ENCODE results near the gene ANTKMT. TPM values are rescaled to one million over a fixed set of nuclear protein-coding genes. Genes with fewer than 3 reads are reported as not detected.

The ANTKMT gene, protein sequence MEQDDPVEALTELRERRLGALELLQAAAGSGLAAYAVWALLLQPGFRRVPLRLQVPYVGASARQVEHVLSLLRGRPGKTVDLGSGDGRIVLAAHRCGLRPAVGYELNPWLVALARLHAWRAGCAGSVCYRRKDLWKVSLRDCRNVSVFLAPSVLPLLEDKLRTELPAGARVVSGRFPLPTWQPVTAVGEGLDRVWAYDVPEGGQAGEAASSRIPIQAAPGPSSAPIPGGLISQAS
- total RNA-seq (ENCODE audit: low replicate concordance) = 7.5 and 20.9 TPM in 2 replicates

GRCh38 chr16:720990-721764 is at the start of gene ANTKMT:
Gene ANTKMT (plus strand): TSS chr16:721146. CDS start chr16:721275, 129 bp downstream.
- Histone ChIP-seq H3K9me3 (ENCODE audit: low read depth) (no peaks in the 10 kb centered on the region), H3F3A (ENCODE audit: low read depth) (peaks cover 30% of the 10 kb centered on the region), H3K36me3 (no peaks in the 10 kb centered on the region), H3K27ac (peak within 1 kb of the TSS; percentile 80), H3K9ac (peak within 1 kb of the TSS; percentile 22), H3K4me2 (peak within 1 kb of the TSS; percentile 98), H3K4me1 (peaks cover 29% of the 10 kb centered on the region), H2AFZ (replicated peaks) (peak within 1 kb of the TSS; percentile 84), H3K79me2 (ENCODE audit: low read depth) (no peaks in the 10 kb centered on the region), H4K20me1 (ENCODE audit: low read depth) (peaks cover 66% of the 10 kb centered on the region), H3K27me3 (peaks cover 12% of the 10 kb centered on the region), H3K4me3 (peak within 1 kb of the TSS; percentile 85)
- Mint-ChIP-seq H3K27me3 (ENCODE audit: insufficient read depth, low read depth) (peaks cover 13% of the 10 kb centered on the region), H3K9me3 (no peaks in the 10 kb centered on the region), H3K4me3 (peak within 1 kb of the TSS; percentile 89), H3K4me1 (peaks cover 27% of the 10 kb centered on the region), H3K36me3 (peaks cover 2% of the 10 kb centered on the region), H3K27ac (peak within 1 kb of the TSS; percentile 81)
- TF ChIP-seq EZH2phosphoT487 (IDR thresholded peaks at IDR 0.05) (no peak), EZH2 (IDR thresholded peaks at IDR 0.05) (no peak)
- TF ChIP-seq, protein P1, sequence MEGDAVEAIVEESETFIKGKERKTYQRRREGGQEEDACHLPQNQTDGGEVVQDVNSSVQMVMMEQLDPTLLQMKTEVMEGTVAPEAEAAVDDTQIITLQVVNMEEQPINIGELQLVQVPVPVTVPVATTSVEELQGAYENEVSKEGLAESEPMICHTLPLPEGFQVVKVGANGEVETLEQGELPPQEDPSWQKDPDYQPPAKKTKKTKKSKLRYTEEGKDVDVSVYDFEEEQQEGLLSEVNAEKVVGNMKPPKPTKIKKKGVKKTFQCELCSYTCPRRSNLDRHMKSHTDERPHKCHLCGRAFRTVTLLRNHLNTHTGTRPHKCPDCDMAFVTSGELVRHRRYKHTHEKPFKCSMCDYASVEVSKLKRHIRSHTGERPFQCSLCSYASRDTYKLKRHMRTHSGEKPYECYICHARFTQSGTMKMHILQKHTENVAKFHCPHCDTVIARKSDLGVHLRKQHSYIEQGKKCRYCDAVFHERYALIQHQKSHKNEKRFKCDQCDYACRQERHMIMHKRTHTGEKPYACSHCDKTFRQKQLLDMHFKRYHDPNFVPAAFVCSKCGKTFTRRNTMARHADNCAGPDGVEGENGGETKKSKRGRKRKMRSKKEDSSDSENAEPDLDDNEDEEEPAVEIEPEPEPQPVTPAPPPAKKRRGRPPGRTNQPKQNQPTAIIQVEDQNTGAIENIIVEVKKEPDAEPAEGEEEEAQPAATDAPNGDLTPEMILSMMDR (IDR thresholded peaks at IDR 0.05) = no peak
- DNase-seq (ENCODE audit: low spot score) = peak; percentile 98

- Histone ChIP-seq H3K4me3 (no peak overlapping the region), H3K4me1 (peaks cover 15% of the 10 kb centered on the region), H2AFZ (replicated peaks) (no peak overlapping the region), H3K4me2 (no peak overlapping the region), H3K9me3 (ENCODE audit: low read depth) (no peaks in the 10 kb centered on the region), H3K27ac (no peak overlapping the region), H3K79me2 (ENCODE audit: low read depth) (peaks cover 15% of the 10 kb centered on the region), H3F3A (ENCODE audit: low read depth) (peaks cover 27% of the 10 kb centered on the region), H3K27me3 (peaks cover 17% of the 10 kb centered on the region), H3K9ac (no peak overlapping the region), H3K36me3 (no peaks in the 10 kb centered on the region), H4K20me1 (ENCODE audit: low read depth) (peaks cover 39% of the 10 kb centered on the region)
- DNase-seq (ENCODE audit: low spot score) = no peak
- TF ChIP-seq EZH2phosphoT487 (IDR thresholded peaks at IDR 0.05) (no peak), EZH2 (IDR thresholded peaks at IDR 0.05) (no peak)
- TF ChIP-seq, protein P1 (IDR thresholded peaks at IDR 0.05) = no peak
- H3K4me1 Mint-ChIP-seq = peaks cover 3% of the 10 kb centered on the region
- no peak overlapping the region for H3K27ac Mint-ChIP-seq
- no peak overlapping the region for H3K4me3 Mint-ChIP-seq
- H3K27me3 Mint-ChIP-seq (ENCODE audit: insufficient read depth, low read depth) = peaks cover 5% of the 10 kb centered on the region
- H3K9me3 Mint-ChIP-seq = no peaks in the 10 kb centered on the region
- no peaks in the 10 kb centered on the region for H3K36me3 Mint-ChIP-seq
Measured at GRCh38 chr16:671353-672131, 49.4 kb upstream of the ANTKMT start.

DNA sequence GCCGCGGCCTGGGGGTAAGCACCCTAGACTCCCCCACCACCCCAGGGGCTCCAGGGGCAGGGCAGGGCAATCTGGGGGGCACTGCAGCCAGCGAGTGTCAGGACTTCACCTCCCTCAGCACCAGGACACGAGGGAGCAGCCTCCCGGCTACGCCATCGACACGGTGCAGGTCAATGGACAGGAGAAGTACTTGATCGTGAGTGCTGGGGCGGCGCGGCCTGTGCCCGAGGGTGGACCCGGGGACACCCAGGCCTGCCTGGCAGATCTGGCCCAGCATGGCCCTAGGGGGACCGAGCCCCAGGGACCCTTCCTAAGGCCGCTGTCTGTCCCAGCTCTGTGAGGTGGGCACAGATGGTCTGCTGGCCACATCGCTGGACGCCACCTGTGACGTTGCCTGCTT is 48.6 kb upstream of the ANTKMT start:
- H3K27ac ChIP-seq = no peak overlapping the region
- peaks cover 39% of the 10 kb centered on the region for H4K20me1 ChIP-seq (ENCODE audit: low read depth)
- H3K4me2 ChIP-seq = no peak overlapping the region
- Mint-ChIP-seq H3K27ac (no peak overlapping the region), H3K4me1 (peaks cover 3% of the 10 kb centered on the region), H3K36me3 (no peaks in the 10 kb centered on the region), H3K9me3 (no peaks in the 10 kb centered on the region), H3K4me3 (no peak overlapping the region), H3K27me3 (ENCODE audit: insufficient read depth, low read depth) (peaks cover 5% of the 10 kb centered on the region)
- no peaks in the 10 kb centered on the region for H3K36me3 ChIP-seq
- H3K9ac ChIP-seq = no peak overlapping the region
- H3F3A ChIP-seq (ENCODE audit: low read depth) = peaks cover 25% of the 10 kb centered on the region
- no peaks in the 10 kb centered on the region for H3K9me3 ChIP-seq (ENCODE audit: low read depth)
- peaks cover 15% of the 10 kb centered on the region for H3K4me1 ChIP-seq
- TF ChIP-seq EZH2phosphoT487 (IDR thresholded peaks at IDR 0.05) (no peak), EZH2 (IDR thresholded peaks at IDR 0.05) (no peak)
- TF ChIP-seq, protein P1 (IDR thresholded peaks at IDR 0.05) = no peak
- DNase-seq (ENCODE audit: low spot score) = no peak
- H3K79me2 ChIP-seq (ENCODE audit: low read depth) = peaks cover 15% of the 10 kb centered on the region
- no peak overlapping the region for H2AFZ ChIP-seq (replicated peaks)
- no peak overlapping the region for H3K4me3 ChIP-seq
- peaks cover 17% of the 10 kb centered on the region for H3K27me3 ChIP-seq
